PC-9 (cell line): ENCODE measurements around the gene CELA3B.
"Not testable (repeated sequence)": the region's sequence is repeated elsewhere in the genome, so short reads cannot be mapped to it uniquely, and the experiment has no call there.

Experiments
- EZH2 ChIP-seq: fragments of 200-600 bp; sonication (generic); IDR thresholded peaks from 2 replicates; pipeline ENCODE4 v1.8.0; 2017; ENCODE audit warnings: antibody characterized with exemption, low read depth
- TF ChIP-seq, protein P1 (sequence below): fragments of 200-600 bp; sonication (generic); conservative IDR thresholded peaks from 2 replicates; pipeline ENCODE4 v1.6.1; 2017; ENCODE audit warnings: mixed run types, antibody characterized with exemption, mild to moderate bottlenecking, moderate library complexity

DNA sequence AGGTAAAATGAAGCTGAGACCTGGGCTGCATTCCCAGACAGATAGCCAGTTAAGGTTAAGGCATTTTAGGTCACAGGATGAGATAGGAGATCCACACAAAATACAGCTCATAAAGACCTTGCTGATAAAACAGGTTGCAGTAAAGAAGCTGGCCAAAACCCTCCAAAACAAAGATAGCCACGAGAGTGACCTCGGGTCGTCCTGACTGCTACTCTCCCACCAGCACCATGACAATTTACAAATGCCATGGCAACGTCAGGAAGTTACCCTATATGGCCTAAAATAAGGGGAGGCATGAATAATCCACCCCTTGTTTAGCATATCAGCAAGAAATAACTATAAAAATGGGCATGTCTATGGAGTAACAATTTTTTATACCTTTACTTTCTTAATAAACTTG is 6.3 kb upstream of the CELA3B start:
- not testable (repeated sequence) for TF ChIP-seq EZH2
- TF ChIP-seq, protein P1, sequence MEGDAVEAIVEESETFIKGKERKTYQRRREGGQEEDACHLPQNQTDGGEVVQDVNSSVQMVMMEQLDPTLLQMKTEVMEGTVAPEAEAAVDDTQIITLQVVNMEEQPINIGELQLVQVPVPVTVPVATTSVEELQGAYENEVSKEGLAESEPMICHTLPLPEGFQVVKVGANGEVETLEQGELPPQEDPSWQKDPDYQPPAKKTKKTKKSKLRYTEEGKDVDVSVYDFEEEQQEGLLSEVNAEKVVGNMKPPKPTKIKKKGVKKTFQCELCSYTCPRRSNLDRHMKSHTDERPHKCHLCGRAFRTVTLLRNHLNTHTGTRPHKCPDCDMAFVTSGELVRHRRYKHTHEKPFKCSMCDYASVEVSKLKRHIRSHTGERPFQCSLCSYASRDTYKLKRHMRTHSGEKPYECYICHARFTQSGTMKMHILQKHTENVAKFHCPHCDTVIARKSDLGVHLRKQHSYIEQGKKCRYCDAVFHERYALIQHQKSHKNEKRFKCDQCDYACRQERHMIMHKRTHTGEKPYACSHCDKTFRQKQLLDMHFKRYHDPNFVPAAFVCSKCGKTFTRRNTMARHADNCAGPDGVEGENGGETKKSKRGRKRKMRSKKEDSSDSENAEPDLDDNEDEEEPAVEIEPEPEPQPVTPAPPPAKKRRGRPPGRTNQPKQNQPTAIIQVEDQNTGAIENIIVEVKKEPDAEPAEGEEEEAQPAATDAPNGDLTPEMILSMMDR: not testable (repeated sequence)
